Left ventricle myocardium inferior (tissue), 1 donor: Measurements from ENCODE around the gene BTN3A1. TPM values are rescaled to one million over a fixed set of nuclear protein-coding genes. Genes with fewer than 3 reads are reported as not detected.
"Not testable (repeated sequence)": the region's sequence is repeated elsewhere in the genome, so short reads cannot be mapped to it uniquely, and the experiment has no call there.

Source experiments
- DNase-seq: peaks from one replicate; pipeline ENCODE4 v3.0.0-alpha.2; 2020
- H3K27ac ChIP-seq: fragments of 200-600 bp; replicated peaks from 2 replicates; pipeline ENCODE4 v1.8.0; 2021
- H3K27me3 ChIP-seq: fragments of 200-600 bp; 2 replicates; pipeline ENCODE4 v1.8.0; 2021; ENCODE audit warnings: low read depth
- H3K36me3 ChIP-seq: fragments of 200-600 bp; 2 replicates; pipeline ENCODE4 v1.8.0; 2021
- H3K4me1 ChIP-seq: fragments of 200-600 bp; 2 replicates; pipeline ENCODE4 v1.8.0; 2021
- H3K4me3 ChIP-seq: fragments of 200-600 bp; 2 replicates; pipeline ENCODE4 v1.8.0; 2021; ENCODE audit warnings: mild to moderate bottlenecking, moderate library complexity
- H3K9me3 ChIP-seq: fragments of 200-600 bp; replicated peaks from 2 replicates; pipeline ENCODE4 v1.8.0; 2021
- CTCF ChIP-seq: fragments of 200-600 bp; IDR thresholded peaks from 2 replicates; pipeline ENCODE4 v1.8.0; 2021; ENCODE audit warnings: antibody characterized with exemption, mild to moderate bottlenecking, borderline replicate concordance
- intact Hi-C: fragments of 100-400 bp; cut with micrococcal nuclease; formaldehyde crosslinking; loops from one replicate; pipeline ENCODE4 v1.11.0; 2022
- total RNA-seq: library from RNA; stranded (reverse); fragmentation: NEBNext Ultra II Directional; extraction: Animal tissue kit (Norgen Biotek cat#: 25700); gene quantifications from one replicate; pipeline ENCODE4 v1.2.1, GENCODE V29; 2021
- donor health status: DM: no; HTN: yes; CAD: no; lungs with severe emphysema.

BTN3A1 gene
- total RNA-seq, 1 donor from 2014 or later = 9.7 TPM

- Histone ChIP-seq H3K27ac (no peak overlapping the region), H3K4me1 (peaks cover 46% of the 10 kb centered on the region), H3K27me3 (no peaks in the 10 kb centered on the region), H3K4me3 (no peak overlapping the region), H3K36me3 (peaks cover 14% of the 10 kb centered on the region), H3K9me3 (no peaks in the 10 kb centered on the region)
- no peak for TF ChIP-seq CTCF
- intact Hi-C loops = no loop called here
- no peak for DNase-seq
These were observed 53.4 kb downstream of the BTN3A1 start for GRCh38 chr6:26455357-26455970.

GRCh38 chr6:26457264-26457805 lies 55.3 kb downstream of the BTN3A1 start:
- Histone ChIP-seq H3K36me3 (peaks cover 33% of the 10 kb centered on the region), H3K4me1 (peaks cover 60% of the 10 kb centered on the region), H3K4me3 (peak overlapping the region; percentile 93), H3K27me3 (no peaks in the 10 kb centered on the region), H3K9me3 (no peaks in the 10 kb centered on the region), H3K27ac (peak overlapping the region; percentile 96)
- peak; percentile 16 for DNase-seq
- no peak for TF ChIP-seq CTCF
- intact Hi-C loops = no loop called here

- Histone ChIP-seq H3K4me3 (peak within 1 kb of the TSS; percentile 93), H3K27me3 (no peaks in the 10 kb centered on the region), H3K9me3 (no peaks in the 10 kb centered on the region), H3K4me1 (peaks cover 56% of the 10 kb centered on the region), H3K36me3 (peaks cover 40% of the 10 kb centered on the region), H3K27ac (peak within 1 kb of the TSS; percentile 96)
- TF ChIP-seq CTCF = no peak
- intact Hi-C loops = no loop called here
- peak; percentile 65 for DNase-seq
These were observed 56.0 kb downstream of the BTN3A1 start, which contains the start of gene BTN2A1 for GRCh38 chr6:26457806-26458688. Gene BTN2A1, plus strand, starts transcription at chr6:26457955. Its CDS starts 682 bp downstream, at chr6:26458637.

- H3K36me3 ChIP-seq = peaks cover 52% of the 10 kb centered on the region
- no peaks in the 10 kb centered on the region for H3K27me3 ChIP-seq
- H3K4me3 ChIP-seq = peak overlapping the region; percentile 93
- peaks cover 55% of the 10 kb centered on the region for H3K4me1 ChIP-seq
- no peak overlapping the region for H3K27ac ChIP-seq
- no peak for TF ChIP-seq CTCF
- H3K9me3 ChIP-seq = no peaks in the 10 kb centered on the region
- DNase-seq = no peak
- intact Hi-C loops = no loop called here
These were observed 57.1 kb downstream of the BTN3A1 start for GRCh38 chr6:26459023-26459810.

- DNase-seq, intact Hi-C loops, H3K27me3 ChIP-seq, H3K9me3 ChIP-seq, H3K27ac ChIP-seq: not testable (repeated sequence)
- Histone ChIP-seq H3K36me3 (peaks cover 73% of the 10 kb centered on the region), H3K4me1 (peaks cover 55% of the 10 kb centered on the region), H3K4me3 (peak overlapping the region; percentile 34)
These were observed 59.3 kb downstream of the BTN3A1 start for GRCh38 chr6:26461353-26461752.
